Islet of Langerhans (tissue), 1 donor: ENCODE data around the gene SLC44A4.
"Not testable (repeated sequence)": the region's sequence is repeated elsewhere in the genome, so short reads cannot be mapped to it uniquely, and the experiment has no call there.

Source experiments
- FAIRE-seq: peaks from one replicate; lab custom pipeline; 2011; peaks lifted over from hg19 to GRCh38; lab: Jason Lieb, UNC

The SLC44A4 gene

DNA sequence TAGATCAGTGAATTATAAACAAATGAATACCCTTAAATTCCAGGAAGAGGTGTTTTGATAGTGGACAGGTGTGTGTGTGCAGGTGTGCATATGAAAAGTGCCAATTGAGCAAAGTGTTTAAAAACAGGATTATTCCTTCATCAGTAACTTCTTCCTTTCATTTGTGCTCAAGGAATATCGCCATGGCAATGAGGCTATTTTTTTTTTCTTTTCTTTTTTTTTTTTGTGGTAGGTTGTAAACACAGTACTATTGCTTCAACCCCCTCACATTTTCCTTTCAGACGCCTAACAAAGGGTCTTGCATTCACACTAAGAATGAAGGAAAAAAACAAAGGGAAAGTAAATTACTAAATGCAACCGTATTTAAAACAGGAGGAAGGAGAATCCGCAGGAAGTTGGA lies 53.2 kb downstream of the SLC44A4 start:
- no peak for FAIRE-seq

DNA sequence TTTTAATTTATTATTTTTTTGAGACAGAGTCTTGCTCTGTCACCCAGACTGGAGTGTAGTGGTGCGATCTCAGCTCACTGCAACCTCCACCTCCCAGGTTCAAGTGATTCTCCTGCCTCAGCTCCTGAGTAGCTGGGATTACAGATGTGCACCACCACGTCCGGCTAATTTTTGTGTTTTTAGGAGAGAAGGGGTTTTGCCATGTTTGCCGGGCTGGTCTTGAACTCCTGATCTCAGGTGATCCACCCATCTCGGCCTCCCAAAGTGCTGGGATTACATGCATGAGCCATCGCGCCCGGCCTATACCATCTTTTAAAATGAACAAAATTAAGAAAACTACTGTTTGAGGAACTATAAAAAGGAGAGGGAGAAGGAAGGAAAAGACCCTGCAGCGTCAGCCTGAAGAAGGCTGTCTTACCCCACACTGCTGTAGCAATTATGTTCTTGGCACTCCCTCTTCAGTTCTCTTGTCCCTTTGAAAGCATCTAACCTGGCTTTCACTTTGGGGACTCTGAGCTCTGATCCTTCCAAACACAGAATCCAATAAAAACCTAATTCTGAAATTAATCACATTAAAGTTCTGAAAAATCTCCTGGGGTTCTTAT lies 55.1 kb downstream of the SLC44A4 start:
- FAIRE-seq, result not testable (repeated sequence)

DNA sequence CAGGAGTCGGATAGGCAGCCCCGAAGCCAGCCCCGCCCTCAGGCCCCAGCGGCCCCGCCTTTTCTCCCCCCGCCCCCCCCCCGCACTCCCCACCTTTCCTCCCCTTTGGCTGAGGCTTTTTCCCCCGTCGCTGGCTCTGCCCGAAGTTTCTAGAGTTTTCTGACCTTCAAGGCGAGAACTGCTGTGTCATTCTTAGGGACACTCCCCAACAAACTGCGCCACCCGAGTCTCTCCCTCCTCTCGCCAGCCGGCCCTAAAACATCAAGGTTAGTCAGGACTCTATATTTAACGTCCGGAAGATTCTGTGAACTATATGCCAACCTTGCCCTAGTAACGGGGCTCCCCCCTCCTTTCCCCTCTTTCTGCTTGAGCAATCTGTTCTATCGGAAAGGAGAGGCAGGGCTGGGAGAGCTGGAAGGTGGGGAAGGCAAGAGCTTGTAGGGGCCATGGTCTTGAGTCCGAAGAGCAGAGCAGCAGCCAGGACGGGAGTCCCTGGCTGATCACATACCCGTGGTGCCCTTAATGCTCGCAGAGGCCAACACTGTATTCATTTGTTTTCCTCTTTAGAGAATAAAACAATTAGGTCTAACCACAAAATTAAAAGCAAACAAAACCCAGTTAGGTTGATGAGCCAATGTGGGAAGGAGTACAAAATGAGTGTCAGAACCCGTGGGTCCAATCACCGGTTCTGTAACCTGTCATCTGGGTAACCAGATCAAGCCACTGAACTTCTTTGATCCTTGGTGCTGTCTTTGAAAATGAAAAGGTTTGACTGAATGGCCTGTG lies 56.6 kb downstream of the SLC44A4 start:
- FAIRE-seq, result no peak

DNA sequence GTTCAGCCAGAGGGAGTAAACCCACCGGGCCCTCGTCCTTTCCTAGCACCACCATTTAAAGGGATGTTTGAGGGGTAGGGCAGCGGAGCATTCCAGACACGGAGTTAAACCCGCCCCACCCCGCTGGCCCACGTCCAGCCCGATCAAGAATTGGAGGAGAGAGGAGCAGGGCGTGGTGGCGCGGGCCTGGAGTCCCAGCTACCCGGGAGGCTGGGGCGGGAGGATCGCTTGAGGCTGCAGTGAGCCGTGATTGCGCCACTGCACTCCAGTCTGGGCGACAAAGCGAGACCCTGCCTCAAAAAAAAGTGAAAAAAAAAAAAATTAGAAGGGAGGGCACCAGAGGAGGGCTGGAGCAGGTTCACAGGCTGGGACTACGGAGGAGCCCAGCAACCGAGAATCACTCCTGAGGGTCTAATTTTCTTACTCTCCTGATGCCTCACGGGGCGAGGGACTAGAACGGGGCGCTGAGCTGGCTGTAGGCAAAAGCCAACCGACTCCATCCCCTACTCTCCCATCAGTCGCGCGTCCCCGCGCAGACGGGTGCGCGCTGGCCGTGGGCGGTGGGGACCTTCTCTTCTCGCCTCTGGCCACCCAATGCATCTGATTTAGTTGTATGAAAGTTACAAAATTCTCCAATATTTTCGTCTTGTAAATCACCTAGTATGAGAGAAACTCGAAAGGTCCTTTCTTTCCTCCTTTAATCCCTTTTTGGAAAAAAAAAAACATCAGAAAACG lies 57.3 kb downstream of the SLC44A4 start:
- FAIRE-seq, result no peak

DNA sequence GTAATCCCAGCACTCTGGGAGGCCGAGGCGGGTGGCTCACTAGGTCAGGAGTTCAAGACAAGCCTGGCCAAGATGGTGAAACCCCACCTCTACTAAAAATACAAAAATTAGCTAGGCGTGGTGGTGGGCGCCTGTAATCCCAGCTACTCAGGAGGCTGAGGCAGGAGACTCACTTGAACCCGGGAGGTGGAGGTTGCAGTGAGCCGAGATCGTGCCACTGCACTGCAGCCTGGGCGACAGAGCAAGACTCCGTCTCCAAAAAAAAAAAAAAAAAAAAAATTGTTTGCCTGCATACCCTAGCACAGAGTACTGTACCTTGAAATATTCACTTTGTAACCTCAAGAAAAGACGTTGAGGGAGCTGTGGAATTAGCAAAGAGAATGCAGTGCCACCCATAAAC lies 58.4 kb downstream of the SLC44A4 start:
- not testable (repeated sequence) for FAIRE-seq

DNA sequence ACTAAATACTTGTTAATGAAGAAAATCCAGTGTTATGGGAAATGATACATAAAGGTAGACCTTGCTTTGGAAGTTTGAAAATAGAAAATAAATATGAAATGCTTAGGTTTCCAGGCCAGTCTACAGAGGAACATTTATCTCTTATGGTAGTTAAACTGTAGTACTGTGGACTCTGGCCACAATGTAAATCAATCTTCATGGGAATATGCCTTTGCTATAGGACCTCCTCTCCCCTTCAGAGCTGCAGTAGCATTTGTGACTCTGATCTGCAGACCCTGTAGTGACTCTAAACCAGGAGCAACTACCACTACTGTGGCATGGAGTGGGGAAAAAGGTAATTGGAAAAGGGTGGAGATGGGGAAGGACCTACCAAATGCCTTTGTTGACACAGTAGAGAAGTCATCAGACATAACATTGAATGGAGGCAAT lies 58.9 kb downstream of the SLC44A4 start:
- no peak for FAIRE-seq

DNA sequence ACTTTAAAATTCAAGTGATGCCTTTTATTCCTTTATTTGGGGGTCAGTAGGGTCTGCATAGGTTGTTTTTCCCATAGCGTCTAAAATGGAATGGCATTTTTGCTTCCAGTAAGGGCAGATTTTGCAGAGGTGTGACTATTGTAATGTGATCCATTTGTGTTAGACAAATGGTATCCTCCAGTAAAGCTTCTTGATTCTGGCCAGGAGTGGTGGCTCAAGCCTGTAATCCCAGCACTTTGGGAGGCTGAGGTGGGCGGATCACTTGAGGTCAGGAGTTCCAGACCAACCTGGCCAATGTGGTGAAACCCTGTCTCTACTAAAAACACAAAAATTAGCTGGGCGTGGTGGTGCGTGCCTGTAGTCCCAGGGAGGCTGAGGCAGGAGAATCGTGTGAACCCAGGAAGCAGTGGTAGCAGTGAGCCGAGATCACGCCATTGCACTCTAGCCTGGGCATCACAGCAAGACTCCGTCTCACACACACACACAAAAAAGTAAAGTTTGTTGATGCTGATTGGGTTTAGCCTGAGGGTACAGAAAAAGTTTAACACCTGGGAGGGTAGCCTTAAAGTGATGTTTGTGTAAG lies 60.8 kb downstream of the SLC44A4 start:
- not testable (repeated sequence) for FAIRE-seq

DNA sequence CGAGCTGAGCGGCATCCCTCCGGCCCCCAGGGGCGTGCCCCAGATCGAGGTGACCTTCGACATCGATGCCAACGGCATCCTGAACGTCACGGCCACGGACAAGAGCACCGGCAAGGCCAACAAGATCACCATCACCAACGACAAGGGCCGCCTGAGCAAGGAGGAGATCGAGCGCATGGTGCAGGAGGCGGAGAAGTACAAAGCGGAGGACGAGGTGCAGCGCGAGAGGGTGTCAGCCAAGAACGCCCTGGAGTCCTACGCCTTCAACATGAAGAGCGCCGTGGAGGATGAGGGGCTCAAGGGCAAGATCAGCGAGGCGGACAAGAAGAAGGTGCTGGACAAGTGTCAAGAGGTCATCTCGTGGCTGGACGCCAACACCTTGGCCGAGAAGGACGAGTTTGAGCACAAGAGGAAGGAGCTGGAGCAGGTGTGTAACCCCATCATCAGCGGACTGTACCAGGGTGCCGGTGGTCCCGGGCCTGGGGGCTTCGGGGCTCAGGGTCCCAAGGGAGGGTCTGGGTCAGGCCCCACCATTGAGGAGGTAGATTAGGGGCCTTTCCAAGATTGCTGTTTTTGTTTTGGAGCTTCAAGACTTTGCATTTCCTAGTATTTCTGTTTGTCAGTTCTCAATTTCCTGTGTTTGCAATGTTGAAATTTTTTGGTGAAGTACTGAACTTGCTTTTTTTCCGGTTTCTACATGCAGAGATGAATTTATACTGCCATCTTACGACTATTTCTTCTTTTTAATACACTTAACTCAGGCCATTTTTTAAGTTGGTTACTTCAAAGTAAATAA lies 61.5 kb downstream of the SLC44A4 start:
- FAIRE-seq, result not testable (repeated sequence)

DNA sequence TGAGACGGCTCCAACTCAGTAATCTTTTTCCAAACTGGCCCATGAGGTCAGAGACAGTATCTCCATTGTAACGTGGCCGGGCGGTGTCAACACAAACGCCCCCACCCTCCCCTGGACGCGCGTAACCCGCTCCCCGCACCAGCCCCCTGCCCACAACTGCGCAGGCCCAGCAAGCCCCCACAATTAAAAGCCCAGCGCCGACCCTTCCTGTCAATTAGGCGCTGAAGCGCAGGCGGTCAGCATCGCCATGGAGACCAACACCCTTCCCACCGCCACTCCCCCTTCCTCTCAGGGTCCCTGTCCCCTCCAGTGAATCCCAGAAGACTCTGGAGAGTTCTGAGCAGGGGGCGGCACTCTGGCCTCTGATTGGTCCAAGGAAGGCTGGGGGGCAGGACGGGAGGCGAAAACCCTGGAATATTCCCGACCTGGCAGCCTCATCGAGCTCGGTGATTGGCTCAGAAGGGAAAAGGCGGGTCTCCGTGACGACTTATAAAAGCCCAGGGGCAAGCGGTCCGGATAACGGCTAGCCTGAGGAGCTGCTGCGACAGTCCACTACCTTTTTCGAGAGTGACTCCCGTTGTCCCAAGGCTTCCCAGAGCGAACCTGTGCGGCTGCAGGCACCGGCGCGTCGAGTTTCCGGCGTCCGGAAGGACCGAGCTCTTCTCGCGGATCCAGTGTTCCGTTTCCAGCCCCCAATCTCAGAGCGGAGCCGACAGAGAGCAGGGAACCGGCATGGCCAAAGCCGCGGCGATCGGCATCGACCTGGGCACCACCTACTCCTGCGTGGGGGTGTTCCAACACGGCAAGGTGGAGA lies 63.6 kb downstream of the SLC44A4 start, which contains the start of the genes HSPA1A and HSPA1L:
Gene HSPA1A, plus strand, starts transcription at position 519 of the 814 bp plus-strand sequence. Its CDS starts 214 bp downstream, at position 733.
Gene HSPA1L, minus strand, starts transcription at position 259 of the 814 bp plus-strand sequence. CDS start 3,311 bp downstream, outside the sequence.
- FAIRE-seq, result no peak

DNA sequence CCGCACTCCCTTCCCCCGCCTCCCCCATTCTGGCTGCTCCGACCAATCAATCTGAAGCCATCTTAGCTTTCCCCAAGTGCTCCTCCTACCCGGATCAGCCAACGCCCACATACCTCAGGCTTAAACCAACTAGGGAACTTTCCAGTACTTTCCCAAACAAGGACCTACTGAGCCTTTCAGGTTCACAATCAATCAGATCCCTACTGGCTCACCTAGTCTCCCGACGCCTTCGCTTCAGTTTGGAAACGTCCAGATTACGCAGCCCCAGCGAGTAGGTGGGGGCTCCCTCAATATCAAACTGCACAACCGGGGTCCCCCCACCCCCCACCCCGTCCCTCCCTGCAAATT lies 64.1 kb downstream of the SLC44A4 start:
- FAIRE-seq, result no peak

DNA sequence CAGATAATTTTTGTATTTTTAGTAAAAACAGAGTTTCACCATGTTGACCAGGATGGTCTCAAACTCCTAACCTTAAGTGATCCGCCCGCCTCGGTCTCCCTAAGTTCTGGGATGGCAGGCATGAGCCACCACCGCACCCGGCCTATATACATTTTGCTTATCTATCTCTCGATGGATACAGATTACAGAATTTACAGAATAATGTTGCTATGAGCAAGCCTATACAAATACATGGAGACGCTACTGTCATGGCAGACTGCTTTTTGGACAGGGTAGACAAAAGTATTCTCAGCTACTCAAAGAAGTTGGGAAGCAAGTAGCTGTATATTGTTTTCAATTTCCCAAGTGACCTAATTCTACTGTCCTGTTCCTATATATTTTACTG lies 65.3 kb downstream of the SLC44A4 start:
- FAIRE-seq, result no peak
